Liver (tissue), 9 donors: ENCODE results near the gene TTI1. TPM values are rescaled to one million over a fixed set of nuclear protein-coding genes. Genes with fewer than 3 reads are reported as not detected.

Source experiments
- DNase-seq: peaks from one replicate; pipeline ENCODE4 v3.0.0-alpha.2; 2017; ENCODE audit warnings: low spot score
- H3K27ac ChIP-seq, 2 donors: one replicate each; pipeline ENCODE4 v1.7.0; 2013; ENCODE audit warnings: inconsistent platforms in 2 of 2, low read length in 2 of 2, control low read depth in 1 of 2, low read depth in 1 of 2, mild to moderate bottlenecking in 1 of 2
- H3K27me3 ChIP-seq, 4 donors: one replicate each; pipeline versions ENCODE4 v1.6.1 to v1.7.0; 2013; ENCODE audit warnings: low read length in 3 of 4, inconsistent platforms in 1 of 4, mild to moderate bottlenecking in 1 of 4, moderate library complexity in 1 of 4; ENCODE audit not compliant: control insufficient read depth in 4 of 4, insufficient read depth in 4 of 4
- H3K36me3 ChIP-seq, 4 donors: one replicate each; pipeline versions ENCODE4 v1.6.1 to v1.7.0; 2013; ENCODE audit warnings: low read length in 3 of 4, mild to moderate bottlenecking in 3 of 4, low read depth in 1 of 4, moderate library complexity in 1 of 4; ENCODE audit not compliant: control insufficient read depth in 4 of 4, insufficient read depth in 3 of 4
- H3K4me1 ChIP-seq, 4 donors: one replicate each; pipeline versions ENCODE4 v1.6.1 to v1.7.0; 2013; ENCODE audit warnings: low read length in 3 of 4, mild to moderate bottlenecking in 3 of 4, moderate library complexity in 1 of 4; ENCODE audit not compliant: control insufficient read depth in 4 of 4, insufficient read depth in 4 of 4
- H3K4me3 ChIP-seq, 3 donors: one replicate each; pipeline versions ENCODE4 v1.6.1 to v1.7.0; 2013; ENCODE audit warnings: low read length in 3 of 3, control low read depth in 1 of 3, low read depth in 1 of 3, mild to moderate bottlenecking in 1 of 3
- H3K9ac ChIP-seq, 2 donors: one replicate each; pipeline ENCODE4 v1.7.0; 2013; ENCODE audit warnings: low read length in 2 of 2, mild to moderate bottlenecking in 2 of 2, moderate library complexity in 2 of 2, control low read depth in 1 of 2, low read depth in 1 of 2
- H3K9me3 ChIP-seq, 4 donors: one replicate each; pipeline versions ENCODE4 v1.6.1 to v1.7.0; 2013; ENCODE audit warnings: low read length in 3 of 4; ENCODE audit not compliant: control insufficient read depth in 4 of 4
- CTCF ChIP-seq: fragments of 150-350 bp; IDR thresholded peaks from 2 replicates; pipeline ENCODE4 v1.5.1; 2017; ENCODE audit warnings: improper control_type of control experiment, low read depth, low read length; ENCODE audit not compliant: missing input control
- EGR1 ChIP-seq, 2 donors: IDR thresholded peaks; 2 replicates each; pipeline ENCODE4 v1.6.1; 2016 to 2018; ENCODE audit warnings: antibody characterized with exemption in 2 of 2, low read depth in 2 of 2
- FOXA1 ChIP-seq: IDR thresholded peaks from 2 replicates; pipeline ENCODE4 v1.6.1; 2016; ENCODE audit warnings: antibody characterized with exemption
- FOXA2 ChIP-seq: IDR thresholded peaks from 2 replicates; pipeline ENCODE4 v1.6.1; 2016; ENCODE audit warnings: antibody characterized with exemption
- GABPA ChIP-seq, 2 donors: IDR thresholded peaks in 1 of 2; conservative IDR thresholded peaks in 1 of 2; 2 replicates each; pipeline ENCODE4 v1.6.1; 2016; ENCODE audit warnings: antibody characterized with exemption in 2 of 2, mild to moderate bottlenecking in 1 of 2, moderate library complexity in 1 of 2
- HNF4A ChIP-seq, 2 donors: conservative IDR thresholded peaks; 2 replicates each; pipeline ENCODE4 v1.6.1; 2016; ENCODE audit warnings: antibody characterized with exemption in 2 of 2, mild to moderate bottlenecking in 2 of 2
- MAX ChIP-seq: IDR thresholded peaks from 2 replicates; pipeline ENCODE4 v1.6.1; 2016; ENCODE audit warnings: antibody characterized with exemption
- NR2F2 ChIP-seq: IDR thresholded peaks from 2 replicates; pipeline ENCODE4 v1.6.1; 2016; ENCODE audit warnings: antibody characterized with exemption
- SP1 ChIP-seq: IDR thresholded peaks from 2 replicates; pipeline ENCODE4 v1.6.1; 2018; ENCODE audit warnings: antibody characterized with exemption, mild to moderate bottlenecking
- TAF1 ChIP-seq: conservative IDR thresholded peaks from 2 replicates; pipeline ENCODE4 v1.6.1; 2016; ENCODE audit warnings: antibody characterized with exemption, mild to moderate bottlenecking
- YY1 ChIP-seq: IDR thresholded peaks from 2 replicates; pipeline ENCODE4 v1.6.1; 2016; ENCODE audit warnings: antibody characterized with exemption, mild to moderate bottlenecking
- WGBS: extraction: QIAGEN DNeasy Blood & Tissue Kit; methylation state at CpG from one replicate; pipeline ENCODE4 v1.1.7; 2013; 5-methylcytosine and 5-hydroxymethylcytosine counted together
- polyA plus RNA-seq, 2 donors: library from polyadenylated mRNA; stranded (reverse) in 1 of 2; unstranded in 1 of 2; fragments of 200-250 nt in 1 of 2; fragments of >200 nt in 1 of 2; fragmentation: Nextera tagmentation in 1 of 2; extraction: Ambion mirVana in 1 of 2; gene quantifications; one replicate each; pipeline versions ENCODE4 v1.2.1 to v1.2.3, GENCODE V29; 2013 to 2015
- total RNA-seq, 2 donors: library from RNA; depleted of rRNA; stranded (reverse); fragments of >200 nt; gene quantifications; one replicate each; pipeline ENCODE4 v1.2.3, GENCODE V29; 2014
- TF ChIP-seq, protein P1 (sequence below): IDR thresholded peaks from 2 replicates; pipeline ENCODE4 v1.6.1; 2016; ENCODE audit warnings: antibody characterized with exemption
- TF ChIP-seq, protein P2 (sequence below): IDR thresholded peaks from 2 replicates; pipeline ENCODE4 v1.6.1; 2016; ENCODE audit warnings: antibody characterized with exemption
- donor health status: healthy.
- donor health status: healthy.
- donor health status: healthy.
- donor health status: healthy.
- donor health status: healthy.

TTI1 gene
- total and polyA plus RNA-seq, 4 donors = 4.6 to 20.4 (median 11.3) TPM

GRCh38 chr20:38032585-38033329, 499 bp downstream of the TTI1 start:
- H3K9ac ChIP-seq = peak overlapping the region; percentile 73 to 87
- peak overlapping the region; percentile 97 to 98 for H3K27ac ChIP-seq
- peaks cover 0 to 3% (median under 1%) of the 10 kb centered on the region in 4 donors for H3K36me3 ChIP-seq
- DNase-seq = peak; percentile 38
- TF ChIP-seq GABPA (IDR thresholded peaks at IDR 0.05 in 1 of 2, conservative IDR thresholded peaks at IDR 0.05 in 1 of 2) = no peak
- TF ChIP-seq FOXA2 = no peak
- TF ChIP-seq TAF1 = no peak
- no peak for TF ChIP-seq HNF4A (conservative IDR thresholded peaks at IDR 0.05)
- TF ChIP-seq YY1 = no peak
- TF ChIP-seq, protein P1, sequence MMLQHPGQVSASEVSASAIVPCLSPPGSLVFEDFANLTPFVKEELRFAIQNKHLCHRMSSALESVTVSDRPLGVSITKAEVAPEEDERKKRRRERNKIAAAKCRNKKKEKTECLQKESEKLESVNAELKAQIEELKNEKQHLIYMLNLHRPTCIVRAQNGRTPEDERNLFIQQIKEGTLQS = no peak
- no peak for TF ChIP-seq NR2F2
- TF ChIP-seq EGR1 (IDR thresholded peaks at IDR 0.05; ENCODE audit: low read depth in 2 of 2) = no peak
- TF ChIP-seq MAX = no peak
- TF ChIP-seq, protein P2, sequence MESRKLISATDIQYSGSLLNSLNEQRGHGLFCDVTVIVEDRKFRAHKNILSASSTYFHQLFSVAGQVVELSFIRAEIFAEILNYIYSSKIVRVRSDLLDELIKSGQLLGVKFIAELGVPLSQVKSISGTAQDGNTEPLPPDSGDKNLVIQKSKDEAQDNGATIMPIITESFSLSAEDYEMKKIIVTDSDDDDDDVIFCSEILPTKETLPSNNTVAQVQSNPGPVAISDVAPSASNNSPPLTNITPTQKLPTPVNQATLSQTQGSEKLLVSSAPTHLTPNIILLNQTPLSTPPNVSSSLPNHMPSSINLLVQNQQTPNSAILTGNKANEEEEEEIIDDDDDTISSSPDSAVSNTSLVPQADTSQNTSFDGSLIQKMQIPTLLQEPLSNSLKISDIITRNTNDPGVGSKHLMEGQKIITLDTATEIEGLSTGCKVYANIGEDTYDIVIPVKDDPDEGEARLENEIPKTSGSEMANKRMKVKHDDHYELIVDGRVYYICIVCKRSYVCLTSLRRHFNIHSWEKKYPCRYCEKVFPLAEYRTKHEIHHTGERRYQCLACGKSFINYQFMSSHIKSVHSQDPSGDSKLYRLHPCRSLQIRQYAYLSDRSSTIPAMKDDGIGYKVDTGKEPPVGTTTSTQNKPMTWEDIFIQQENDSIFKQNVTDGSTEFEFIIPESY = no peak
- WGBS = 24% methylated on average over 28 of the region's 28 CpGs
- H3K4me1 ChIP-seq = peaks cover 10 to 48% (median 36%) of the 10 kb centered on the region in 4 donors
- H3K27me3 ChIP-seq = no peaks in the 10 kb centered on the region
- H3K9me3 ChIP-seq = no peaks in the 10 kb centered on the region
- H3K4me3 ChIP-seq = peak overlapping the region; percentile 86 to 100 (median 88)

DNA sequence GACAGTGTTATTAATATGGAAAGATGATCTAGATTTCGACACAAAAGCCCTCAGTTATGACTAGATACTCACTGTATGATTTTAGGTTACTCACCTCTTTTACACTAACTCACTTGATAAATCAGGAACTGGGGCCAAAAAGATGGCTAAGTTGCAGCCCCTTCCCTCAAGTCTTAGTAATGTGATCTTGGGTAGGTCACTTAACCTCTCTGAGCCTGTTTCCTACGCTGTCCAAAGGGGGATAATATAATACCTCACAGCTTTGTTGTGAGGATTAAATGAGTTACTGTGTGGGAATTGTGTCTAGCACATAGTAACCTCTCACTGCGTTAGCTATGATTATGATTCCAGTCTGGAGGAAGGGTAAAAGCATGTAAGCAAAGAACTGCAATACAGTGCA, 1.3 kb downstream of the TTI1 start:
- DNase-seq = no peak
- peaks cover 0 to 1% (median 0%) of the 10 kb centered on the region in 4 donors for H3K36me3 ChIP-seq
- peaks cover 9 to 43% (median 34%) of the 10 kb centered on the region in 4 donors for H3K4me1 ChIP-seq
- H3K4me3 ChIP-seq = no peak overlapping the region
- H3K27ac ChIP-seq = no peak overlapping the region
- no peak overlapping the region for H3K9ac ChIP-seq
- no peak for TF ChIP-seq TAF1
- no peaks in the 10 kb centered on the region for H3K27me3 ChIP-seq
- 93% methylated on average over 3 of the region's 3 CpGs for WGBS
- no peaks in the 10 kb centered on the region for H3K9me3 ChIP-seq

DNA sequence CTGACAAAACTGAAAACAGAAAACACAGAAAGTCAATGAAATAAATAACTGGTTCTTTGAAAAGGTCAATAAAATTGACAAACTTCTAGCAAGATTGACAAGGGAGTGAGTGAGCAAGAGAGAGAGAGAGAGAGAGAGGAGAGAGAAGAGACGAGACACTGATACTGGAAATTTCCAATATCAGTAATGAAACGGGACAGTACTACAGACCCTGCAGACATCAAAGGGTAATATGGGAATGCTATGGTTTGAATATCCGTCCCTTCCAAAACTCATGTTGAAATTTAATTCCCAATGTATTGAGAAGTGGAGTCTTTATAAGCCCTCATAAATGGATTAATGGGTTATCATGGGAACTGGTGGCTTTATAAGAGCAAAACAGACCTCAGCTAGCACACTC, 3.8 kb downstream of the TTI1 start:
- WGBS = 80% methylated on average over 3 of the region's 3 CpGs
- no peak for DNase-seq
- H3K27me3 ChIP-seq = no peaks in the 10 kb centered on the region
- TF ChIP-seq YY1 (no peak), HNF4A (conservative IDR thresholded peaks at IDR 0.05) (no peak)
- H3K4me3 ChIP-seq = no peak overlapping the region
- no peaks in the 10 kb centered on the region for H3K9me3 ChIP-seq
- H3K36me3 ChIP-seq = no peaks in the 10 kb centered on the region
- no peak overlapping the region for H3K9ac ChIP-seq
- H3K27ac ChIP-seq = no peak overlapping the region
- peaks cover 11 to 31% (median 19%) of the 10 kb centered on the region in 4 donors for H3K4me1 ChIP-seq

DNA sequence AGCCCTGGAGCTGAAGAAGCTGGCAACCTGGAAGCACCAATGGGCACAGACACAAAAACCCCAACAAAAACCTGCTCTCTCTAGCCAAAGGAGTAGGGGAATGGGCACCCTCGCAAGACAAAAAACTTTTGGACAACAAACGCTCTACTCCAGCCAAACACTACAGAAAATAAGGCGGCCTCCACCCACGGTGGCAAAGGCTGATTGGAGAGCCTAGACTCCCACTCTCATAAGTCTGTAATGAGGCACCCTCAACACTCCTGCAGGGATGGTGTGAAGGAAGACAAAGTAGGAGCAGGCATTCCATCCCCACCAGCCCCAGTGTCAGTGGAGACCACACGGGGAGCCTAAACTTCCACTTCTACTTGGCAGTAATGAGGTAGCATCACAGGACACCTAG, 8.8 kb downstream of the TTI1 start:
- no peaks in the 10 kb centered on the region for H3K27me3 ChIP-seq
- H3K9ac ChIP-seq = no peak overlapping the region
- no peaks in the 10 kb centered on the region for H3K9me3 ChIP-seq
- H3K4me1 ChIP-seq = peaks cover 11 to 24% (median 19%) of the 10 kb centered on the region in 4 donors
- TF ChIP-seq GABPA (IDR thresholded peaks at IDR 0.05 in 1 of 2, conservative IDR thresholded peaks at IDR 0.05 in 1 of 2) (no peak), CTCF (no peak), FOXA1 (no peak), TAF1 (no peak), SP1 (no peak)
- TF ChIP-seq, protein P2 = no peak
- TF ChIP-seq, protein P1 = no peak
- 81% methylated on average over 5 of the region's 5 CpGs for WGBS
- H3K27ac ChIP-seq = no peak overlapping the region
- H3K4me3 ChIP-seq = no peak overlapping the region
- DNase-seq = no peak
- H3K36me3 ChIP-seq = no peaks in the 10 kb centered on the region
